Lung (tissue), 12 donors: ENCODE measurements around the gene RHOBTB1. TPM values are rescaled to one million over a fixed set of nuclear protein-coding genes. Genes with fewer than 3 reads are reported as not detected.

Experiments
- ATAC-seq: fragments of 200-7000 bp; cut with Tn5 transposase; one replicate; pipeline ENCODE4 v1.9.1; 2020; ENCODE audit warnings: moderate number of reproducible peaks; ENCODE audit not compliant: insufficient read depth, low FRiP score
- DNase-seq, 3 donors: peaks; one replicate each; pipeline ENCODE4 v3.0.0-alpha.2; 2013 to 2017
- H3K27ac ChIP-seq, 2 donors: one replicate each; pipeline ENCODE4 v1.5.1; 2013; ENCODE audit warnings: mild to moderate bottlenecking in 2 of 2, moderate library complexity in 2 of 2, control low read depth in 1 of 2, inconsistent platforms in 1 of 2, low read depth in 1 of 2, low read length in 1 of 2
- H3K27me3 ChIP-seq, 3 donors: one replicate each; pipeline ENCODE4 v1.5.1; 2013; ENCODE audit warnings: low read length in 2 of 3; ENCODE audit not compliant: control insufficient read depth in 3 of 3, insufficient read depth in 3 of 3
- H3K36me3 ChIP-seq, 4 donors: one replicate each; pipeline ENCODE4 v1.5.1; 2013; ENCODE audit warnings: low read length in 4 of 4, mild to moderate bottlenecking in 1 of 4, moderate library complexity in 1 of 4; ENCODE audit not compliant: control insufficient read depth in 4 of 4, insufficient read depth in 4 of 4
- H3K4me1 ChIP-seq, 5 donors: one replicate each; pipeline ENCODE4 v1.5.1; 2013; ENCODE audit warnings: low read length in 5 of 5, mild to moderate bottlenecking in 2 of 5, moderate library complexity in 1 of 5; ENCODE audit not compliant: control insufficient read depth in 5 of 5, insufficient read depth in 5 of 5
- H3K4me3 ChIP-seq: one replicate; pipeline ENCODE4 v1.5.1; 2013; ENCODE audit warnings: mild to moderate bottlenecking, control low read depth, moderate library complexity
- H3K9ac ChIP-seq, 2 donors: one replicate each; pipeline ENCODE4 v1.5.1; 2013; ENCODE audit warnings: low read length in 2 of 2, control low read depth in 1 of 2; ENCODE audit not compliant: insufficient read depth in 1 of 2
- H3K9me3 ChIP-seq, 4 donors: one replicate each; pipeline ENCODE4 v1.5.1; 2013; ENCODE audit warnings: low read length in 3 of 4, mild to moderate bottlenecking in 1 of 4, moderate library complexity in 1 of 4; ENCODE audit not compliant: control insufficient read depth in 4 of 4, insufficient read depth in 3 of 4
- CTCF ChIP-seq: IDR thresholded peaks from 2 replicates; pipeline ENCODE4 v1.5.1; 2012; ENCODE audit warnings: mild to moderate bottlenecking; ENCODE audit errors: control extremely low read depth, extremely low read depth
- WGBS, 2 donors: extraction: QIAGEN DNeasy Blood & Tissue Kit; methylation state at CpG; one replicate each; pipeline ENCODE4 v1.1.7; 2013; 5-methylcytosine and 5-hydroxymethylcytosine counted together
- polyA plus RNA-seq, 2 donors: library from polyadenylated mRNA; stranded (reverse); fragments of 200-250 nt; gene quantifications; one replicate each; pipeline ENCODE4 v1.2.1, GENCODE V29; 2013
- total RNA-seq, 2 donors: library from RNA; depleted of rRNA in 1 of 2; stranded (reverse); fragments of >200 nt in 1 of 2; gene quantifications; one replicate each; pipeline ENCODE4 v1.2.1, GENCODE V29; 2014 to 2021
- donor health status: control.
- donor health status: control.
- donor health status: Bipolar disorder and iron deficiency.
- donor health status: healthy.
- donor health status: DM: yes; HTN: yes; CAD: no.

RHOBTB1 gene
- total and polyA plus RNA-seq, 4 donors, result 4.8 to 27.2 (median 8.0) TPM

GRCh38 chr10:60953420-60953819 is 9.4 kb upstream of the RHOBTB1 start:
- Histone ChIP-seq H3K4me1 (peaks cover 0 to 4% (median 0%) of the 10 kb centered on the region in 5 donors), H3K27me3 (no peaks in the 10 kb centered on the region), H3K36me3 (no peaks in the 10 kb centered on the region), H3K4me3 (no peak overlapping the region), H3K9me3 (no peaks in the 10 kb centered on the region), H3K9ac (no peak overlapping the region), H3K27ac (no peak overlapping the region)
- TF ChIP-seq CTCF, result no peak
- WGBS, 2 donors, result 73 to 77% methylated on average over 3 of the region's 3 CpGs
- DNase-seq (no peak), ATAC-seq (no peak)

- WGBS, 2 donors, result 88 to 90% methylated on average over 7 of the region's 7 CpGs
- H3K27ac ChIP-seq, result no peak overlapping the region
- no peaks in the 10 kb centered on the region for H3K27me3 ChIP-seq
- H3K36me3 ChIP-seq, result no peaks in the 10 kb centered on the region
- no peak overlapping the region for H3K9ac ChIP-seq
- peaks cover 0 to 4% (median 0%) of the 10 kb centered on the region in 5 donors for H3K4me1 ChIP-seq
- no peak for TF ChIP-seq CTCF
- no peaks in the 10 kb centered on the region for H3K9me3 ChIP-seq
- H3K4me3 ChIP-seq, result no peak overlapping the region
- DNase-seq, result no peak
- ATAC-seq, result no peak
Observed at GRCh38 chr10:60952846-60953220, 8.8 kb upstream of the RHOBTB1 start.

GRCh38 chr10:60952067-60952845 is 8.3 kb upstream of the RHOBTB1 start:
- 93 to 96% methylated on average over 3 of the region's 3 CpGs for WGBS, 2 donors
- Histone ChIP-seq H3K9ac (no peak overlapping the region), H3K27ac (no peak overlapping the region), H3K4me3 (no peak overlapping the region), H3K4me1 (peaks cover 0 to 4% (median 0%) of the 10 kb centered on the region in 5 donors), H3K36me3 (no peaks in the 10 kb centered on the region), H3K9me3 (no peaks in the 10 kb centered on the region), H3K27me3 (no peaks in the 10 kb centered on the region)
- no peak for ATAC-seq
- DNase-seq, result no peak
- no peak for TF ChIP-seq CTCF
